ENCODE data around the gene FOXN1. TPM values are rescaled to one million over a fixed set of nuclear protein-coding genes. Genes with fewer than 3 reads are reported as not detected.
"Not testable (repeated sequence)": the region's sequence is repeated elsewhere in the genome, so short reads cannot be mapped to it uniquely, and the experiment has no call there.

The FOXN1 gene, protein sequence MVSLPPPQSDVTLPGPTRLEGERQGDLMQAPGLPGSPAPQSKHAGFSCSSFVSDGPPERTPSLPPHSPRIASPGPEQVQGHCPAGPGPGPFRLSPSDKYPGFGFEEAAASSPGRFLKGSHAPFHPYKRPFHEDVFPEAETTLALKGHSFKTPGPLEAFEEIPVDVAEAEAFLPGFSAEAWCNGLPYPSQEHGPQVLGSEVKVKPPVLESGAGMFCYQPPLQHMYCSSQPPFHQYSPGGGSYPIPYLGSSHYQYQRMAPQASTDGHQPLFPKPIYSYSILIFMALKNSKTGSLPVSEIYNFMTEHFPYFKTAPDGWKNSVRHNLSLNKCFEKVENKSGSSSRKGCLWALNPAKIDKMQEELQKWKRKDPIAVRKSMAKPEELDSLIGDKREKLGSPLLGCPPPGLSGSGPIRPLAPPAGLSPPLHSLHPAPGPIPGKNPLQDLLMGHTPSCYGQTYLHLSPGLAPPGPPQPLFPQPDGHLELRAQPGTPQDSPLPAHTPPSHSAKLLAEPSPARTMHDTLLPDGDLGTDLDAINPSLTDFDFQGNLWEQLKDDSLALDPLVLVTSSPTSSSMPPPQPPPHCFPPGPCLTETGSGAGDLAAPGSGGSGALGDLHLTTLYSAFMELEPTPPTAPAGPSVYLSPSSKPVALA
- total RNA-seq = not detected
- polyA plus RNA-seq = not detected
- long read RNA-seq, donor 1 = 0 reads
- long read RNA-seq, donor 2 = 0 reads

DNA sequence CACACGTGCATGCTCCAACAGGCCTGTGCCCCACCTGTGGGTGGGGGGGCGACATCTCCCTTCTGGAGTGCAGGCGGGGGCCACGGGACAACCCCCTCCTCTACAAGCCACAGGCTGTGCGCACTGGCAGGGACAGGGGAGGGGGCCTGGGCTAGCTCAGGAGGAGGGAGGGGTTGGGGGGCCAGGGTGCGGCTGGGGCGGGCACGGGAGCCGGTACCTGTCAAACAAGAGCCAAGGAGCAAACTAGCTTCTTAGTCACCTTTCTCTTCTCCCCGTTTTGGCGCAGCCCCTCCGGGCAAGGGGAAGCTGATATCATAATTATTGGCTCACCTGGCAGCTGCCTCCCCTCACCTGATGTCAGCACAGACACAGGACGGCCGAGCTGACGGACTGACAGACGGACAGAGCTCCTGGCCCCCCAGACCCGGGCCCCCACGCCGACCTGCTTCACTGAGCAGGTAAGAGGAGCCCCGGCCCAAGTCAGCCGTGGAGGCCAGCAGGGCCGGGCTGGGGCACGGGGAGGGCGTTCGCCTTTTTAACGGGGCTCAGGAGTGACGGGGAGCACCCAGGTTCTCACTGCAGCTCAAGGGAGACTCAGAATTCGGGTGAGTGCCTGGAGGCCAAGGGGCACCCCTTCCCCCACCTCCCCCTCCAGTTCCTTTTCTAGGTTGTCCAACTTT, at the start of gene FOXN1:
TSS of gene FOXN1 (plus strand) at position 363 of the 680 bp plus-strand sequence. CDS start 17,622 bp downstream, outside the sequence.
- no peak within 1 kb of the TSS for H3K4me3 ChIP-seq
- intact Hi-C loops (cut with DNase I; ENCODE audit: low total_unique reads) = no loop called here

DNA sequence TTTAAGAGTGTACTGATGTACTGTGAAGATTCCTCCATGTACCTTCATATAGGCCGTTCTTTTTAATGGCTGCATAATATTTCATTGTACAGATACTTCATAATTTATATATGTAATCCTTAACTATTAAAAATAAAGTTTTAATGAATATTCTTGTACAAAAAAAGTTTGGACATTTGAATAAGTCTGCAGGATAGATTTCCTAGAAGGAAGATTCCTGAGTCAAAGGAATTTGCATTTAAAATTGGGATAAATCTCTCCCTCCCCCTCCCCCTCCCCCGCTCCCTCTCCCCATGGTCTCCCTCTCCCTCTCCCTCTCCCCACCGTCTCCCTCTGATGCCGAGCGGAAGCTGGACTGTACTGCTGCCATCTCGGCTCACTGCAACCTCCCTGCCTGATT, 48.3 kb upstream of the FOXN1 start:
- H3K27me3 ChIP-seq (replicated peaks in 1 of 7) = no peaks in the 10 kb centered on the region
- H3K27ac ChIP-seq = no peak overlapping the region
- intact Hi-C loops (cut with DNase I; ENCODE audit: low total_unique reads) = no loop called here
- H3K9me3 ChIP-seq = peaks cover 0 to 8% (median 0%) of the 10 kb centered on the region in 8 donors
- 82 to 96% (median 90%) methylated on average over 6 of the region's 6 CpGs for WGBS, 5 donors
- TF ChIP-seq POLR2A (IDR thresholded peaks at IDR 0.05) (no peak), POLR2AphosphoS5 (IDR thresholded peaks at IDR 0.05) (no peak)
- TF ChIP-seq, protein P1, sequence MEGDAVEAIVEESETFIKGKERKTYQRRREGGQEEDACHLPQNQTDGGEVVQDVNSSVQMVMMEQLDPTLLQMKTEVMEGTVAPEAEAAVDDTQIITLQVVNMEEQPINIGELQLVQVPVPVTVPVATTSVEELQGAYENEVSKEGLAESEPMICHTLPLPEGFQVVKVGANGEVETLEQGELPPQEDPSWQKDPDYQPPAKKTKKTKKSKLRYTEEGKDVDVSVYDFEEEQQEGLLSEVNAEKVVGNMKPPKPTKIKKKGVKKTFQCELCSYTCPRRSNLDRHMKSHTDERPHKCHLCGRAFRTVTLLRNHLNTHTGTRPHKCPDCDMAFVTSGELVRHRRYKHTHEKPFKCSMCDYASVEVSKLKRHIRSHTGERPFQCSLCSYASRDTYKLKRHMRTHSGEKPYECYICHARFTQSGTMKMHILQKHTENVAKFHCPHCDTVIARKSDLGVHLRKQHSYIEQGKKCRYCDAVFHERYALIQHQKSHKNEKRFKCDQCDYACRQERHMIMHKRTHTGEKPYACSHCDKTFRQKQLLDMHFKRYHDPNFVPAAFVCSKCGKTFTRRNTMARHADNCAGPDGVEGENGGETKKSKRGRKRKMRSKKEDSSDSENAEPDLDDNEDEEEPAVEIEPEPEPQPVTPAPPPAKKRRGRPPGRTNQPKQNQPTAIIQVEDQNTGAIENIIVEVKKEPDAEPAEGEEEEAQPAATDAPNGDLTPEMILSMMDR (IDR thresholded peaks at IDR 0.05 in 8 of 11, conservative IDR thresholded peaks at IDR 0.05 in 3 of 11) = no peak
- H3K4me3 ChIP-seq = no peak overlapping the region
- no peaks in the 10 kb centered on the region for H3K4me1 ChIP-seq
- no peak for DNase-seq
- H3K36me3 ChIP-seq = no peaks in the 10 kb centered on the region

More for the DNA sequence above, at the start of gene FOXN1:
- Histone ChIP-seq H3K27ac (no peak within 1 kb of the TSS), H3K9me3 (no peaks in the 10 kb centered on the region), H3K36me3 (no peaks in the 10 kb centered on the region), H3K27me3 (replicated peaks in 1 of 7) (peaks cover 0 to 49% (median 13%) of the 10 kb centered on the region in 7 donors), H3K4me1 (peaks cover 0 to 11% (median 7%) of the 10 kb centered on the region in 6 donors)
- DNase-seq = no peak
- 88 to 92% (median 89%) methylated on average over 14 to 28 of the region's 28 CpGs for WGBS, 5 donors
- TF ChIP-seq POLR2AphosphoS5 (IDR thresholded peaks at IDR 0.05) (no peak), POLR2A (IDR thresholded peaks at IDR 0.05) (no peak)
- TF ChIP-seq, protein P1 (IDR thresholded peaks at IDR 0.05 in 8 of 11, conservative IDR thresholded peaks at IDR 0.05 in 3 of 11) = no peak

DNA sequence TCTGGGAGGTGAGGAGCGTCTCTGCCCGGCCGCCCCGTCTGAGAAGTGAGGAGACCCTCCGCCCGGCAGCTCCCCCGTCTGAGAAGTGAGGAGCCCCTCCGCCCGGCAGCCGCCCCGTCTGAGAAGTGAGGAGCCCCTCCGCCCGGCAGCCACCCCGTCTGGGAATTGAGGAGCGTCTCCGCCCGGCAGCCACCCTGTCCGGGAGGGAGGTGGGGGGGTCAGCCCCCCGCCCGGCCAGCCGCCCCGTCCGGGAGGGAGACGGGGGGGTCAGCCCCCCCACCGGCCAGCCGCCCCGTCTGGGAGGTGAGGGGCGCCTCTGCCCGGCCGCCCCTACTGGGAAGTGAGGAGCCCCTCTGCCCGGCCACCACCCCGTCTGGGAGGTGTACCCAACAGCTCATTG, 47.3 kb upstream of the FOXN1 start:
- H3K36me3 ChIP-seq; H3K27me3 ChIP-seq (replicated peaks in 1 of 7); H3K4me1 ChIP-seq; H3K4me3 ChIP-seq; intact Hi-C loops (cut with DNase I; ENCODE audit: low total_unique reads); H3K27ac ChIP-seq; H3K9me3 ChIP-seq; DNase-seq: not testable (repeated sequence)
- WGBS, 5 donors = 91 to 93% (median 92%) methylated on average over 14 to 30 of the region's 32 CpGs; no CpG with 5 or more reads in 1 of the 5 donors

DNA sequence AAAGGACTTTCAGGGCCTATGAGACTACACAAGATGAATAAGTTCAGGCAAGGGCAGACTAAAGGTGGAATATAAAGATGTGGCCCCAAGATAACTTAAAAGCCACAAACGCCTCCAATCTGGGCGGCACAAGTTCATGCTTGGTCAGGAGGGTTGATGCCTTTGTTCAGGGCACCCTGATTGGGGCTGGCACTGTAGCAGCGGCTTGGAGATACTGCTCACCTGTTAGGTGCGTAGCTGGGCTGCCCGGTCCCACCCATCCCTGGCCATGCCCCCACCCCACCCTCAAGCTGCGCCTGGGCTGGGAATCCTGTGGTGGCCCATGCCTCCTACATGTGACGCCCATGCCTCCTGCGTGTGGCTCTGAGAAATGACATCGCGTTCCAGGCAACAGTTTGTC, 45.2 kb upstream of the FOXN1 start:
- Histone ChIP-seq H3K9me3 (peaks cover 0 to 8% (median 0%) of the 10 kb centered on the region in 8 donors), H3K27me3 (replicated peaks in 1 of 7) (peaks cover 0 to 19% (median 0%) of the 10 kb centered on the region in 7 donors), H3K27ac (no peak overlapping the region), H3K4me3 (no peak overlapping the region), H3K4me1 (peaks cover 0 to 2% (median 0%) of the 10 kb centered on the region in 6 donors), H3K36me3 (no peaks in the 10 kb centered on the region)
- intact Hi-C loops (cut with DNase I; ENCODE audit: low total_unique reads) = no loop called here
- DNase-seq = no peak
- 89 to 98% (median 90%) methylated on average over 7 to 10 of the region's 10 CpGs for WGBS, 5 donors
- no peak for TF ChIP-seq POLR2AphosphoS5 (IDR thresholded peaks at IDR 0.05)
- TF ChIP-seq POLR2A (IDR thresholded peaks at IDR 0.05) = no peak
- TF ChIP-seq, protein P1 (IDR thresholded peaks at IDR 0.05 in 8 of 11, conservative IDR thresholded peaks at IDR 0.05 in 3 of 11) = no peak
